ENCODE results near the gene SIRT5. TPM values are rescaled to one million over a fixed set of nuclear protein-coding genes. Genes with fewer than 3 reads are reported as not detected.
A peak's percentile ranks its signal among the peaks of the same experiment; 100 is the strongest.

SIRT5 gene
- total and polyA plus RNA-seq, 5 donors from 2014 or later, result 8.2 to 12.5 (median 10.1) TPM

DNA sequence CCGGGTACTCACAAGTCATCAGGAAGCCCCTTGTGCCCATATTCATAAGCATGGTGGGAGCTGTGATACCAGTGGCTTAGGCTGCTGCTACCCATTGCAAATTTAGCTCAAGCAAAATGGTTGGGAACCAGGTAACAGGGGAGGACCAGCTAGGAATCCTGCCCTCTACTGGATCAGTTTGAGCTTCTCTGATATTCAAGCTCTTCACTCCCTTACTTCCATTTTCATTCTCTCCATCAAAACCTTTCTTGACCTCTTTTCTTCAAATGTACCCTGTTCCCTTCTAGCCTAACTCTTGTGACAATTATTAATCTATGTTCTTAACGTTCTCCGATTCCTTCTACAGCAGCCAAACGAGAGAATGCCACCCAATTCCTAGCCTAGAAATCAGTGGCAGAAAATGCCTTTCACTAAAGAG is 50.5 kb downstream of the SIRT5 start:
- Histone ChIP-seq H3K4me1 (ENCODE audit: control insufficient read depth, insufficient read depth, low read length, poor library complexity, severe bottlenecking) (peaks cover 4% of the 10 kb centered on the region), H3K27ac (ENCODE audit: insufficient read depth, low read length, poor library complexity, severe bottlenecking) (peak overlapping the region; percentile 48), H3K4me3 (ENCODE audit: low read depth, low read length) (no peak overlapping the region), H3K9me3 (ENCODE audit: control insufficient read depth in 2 of 2, low read length in 2 of 2) (no peaks in the 10 kb centered on the region), H3K27me3 (ENCODE audit: control insufficient read depth, insufficient read depth, low read length) (no peaks in the 10 kb centered on the region), H3K36me3 (ENCODE audit: control insufficient read depth, insufficient read depth, low read length) (peaks cover 91% of the 10 kb centered on the region)
- no peaks in the 10 kb centered on the region for H3K9me3 Mint-ChIP-seq
- peak overlapping the region; percentile 59 to 92 (median 75) for H3K27ac Mint-ChIP-seq
- H3K4me3 Mint-ChIP-seq, result no peak overlapping the region
- DNase-seq, result peak in 2 of 3 donors; percentile 48 to 73
- peak; percentile 61 to 69 for ATAC-seq (ENCODE audit: low read depth in 2 of 2)
- H3K36me3 Mint-ChIP-seq, result peaks cover 51% of the 10 kb centered on the region
- no peaks in the 10 kb centered on the region for H3K27me3 Mint-ChIP-seq
- H3K4me1 Mint-ChIP-seq, result peaks cover 14 to 47% (median 30%) of the 10 kb centered on the region in 4 donors

GRCh38 chr6:13629459-13630116 is 55.2 kb downstream of the SIRT5 start:
- Mint-ChIP-seq H3K27ac (peak overlapping the region; percentile 42 to 97 (median 80)), H3K4me3 (peak overlapping the region in 1 of 4 donors; percentile 59), H3K4me1 (peaks cover 19 to 46% (median 32%) of the 10 kb centered on the region in 4 donors), H3K27me3 (no peaks in the 10 kb centered on the region), H3K36me3 (peaks cover 43% of the 10 kb centered on the region), H3K9me3 (no peaks in the 10 kb centered on the region)
- H3K27me3 ChIP-seq (ENCODE audit: control insufficient read depth, insufficient read depth, low read length), result no peaks in the 10 kb centered on the region
- no peak for DNase-seq
- H3K27ac ChIP-seq (ENCODE audit: insufficient read depth, low read length, poor library complexity, severe bottlenecking), result peak overlapping the region; percentile 25
- no peak overlapping the region for H3K4me3 ChIP-seq (ENCODE audit: low read depth, low read length)
- no peak for ATAC-seq (ENCODE audit: low read depth in 2 of 2)
- no peaks in the 10 kb centered on the region for H3K9me3 ChIP-seq (ENCODE audit: control insufficient read depth in 2 of 2, low read length in 2 of 2)
- peaks cover 4% of the 10 kb centered on the region for H3K4me1 ChIP-seq (ENCODE audit: control insufficient read depth, insufficient read depth, low read length, poor library complexity, severe bottlenecking)
- peaks cover 76% of the 10 kb centered on the region for H3K36me3 ChIP-seq (ENCODE audit: control insufficient read depth, insufficient read depth, low read length)

- Mint-ChIP-seq H3K4me1 (peaks cover 23 to 43% (median 30%) of the 10 kb centered on the region in 4 donors), H3K9me3 (no peaks in the 10 kb centered on the region), H3K4me3 (no peak overlapping the region), H3K36me3 (peaks cover 45% of the 10 kb centered on the region), H3K27me3 (no peaks in the 10 kb centered on the region), H3K27ac (peak overlapping the region in 2 of 3 donors; percentile 40 to 80)
- Histone ChIP-seq H3K4me3 (ENCODE audit: low read depth, low read length) (no peak overlapping the region), H3K27me3 (ENCODE audit: control insufficient read depth, insufficient read depth, low read length) (no peaks in the 10 kb centered on the region), H3K27ac (ENCODE audit: insufficient read depth, low read length, poor library complexity, severe bottlenecking) (no peak overlapping the region), H3K36me3 (ENCODE audit: control insufficient read depth, insufficient read depth, low read length) (peaks cover 69% of the 10 kb centered on the region), H3K9me3 (ENCODE audit: control insufficient read depth in 2 of 2, low read length in 2 of 2) (no peaks in the 10 kb centered on the region), H3K4me1 (ENCODE audit: control insufficient read depth, insufficient read depth, low read length, poor library complexity, severe bottlenecking) (no peaks in the 10 kb centered on the region)
- DNase-seq (no peak), ATAC-seq (ENCODE audit: low read depth in 2 of 2) (no peak)
These were observed 56.1 kb downstream of the SIRT5 start for GRCh38 chr6:13630499-13630898.

DNA sequence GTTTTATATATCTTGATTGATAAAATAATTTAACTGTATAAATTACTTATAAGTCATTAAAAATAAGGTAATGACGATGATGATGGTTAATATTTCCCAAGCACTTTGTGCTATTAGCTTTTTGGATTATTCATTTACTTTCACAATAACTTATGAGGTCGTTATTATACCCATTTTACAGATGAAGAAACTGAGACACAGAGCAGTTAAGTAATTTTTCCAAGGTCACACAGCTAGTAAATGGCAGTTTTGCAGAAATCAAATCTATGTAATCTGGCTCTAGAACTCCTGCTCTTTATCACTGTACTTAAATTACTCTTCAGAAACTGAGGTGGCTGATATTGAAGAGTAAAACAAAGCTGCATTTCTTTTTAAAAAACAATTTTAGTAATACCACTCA is 58.9 kb downstream of the SIRT5 start:
- no peak overlapping the region for H3K4me3 Mint-ChIP-seq

DNA sequence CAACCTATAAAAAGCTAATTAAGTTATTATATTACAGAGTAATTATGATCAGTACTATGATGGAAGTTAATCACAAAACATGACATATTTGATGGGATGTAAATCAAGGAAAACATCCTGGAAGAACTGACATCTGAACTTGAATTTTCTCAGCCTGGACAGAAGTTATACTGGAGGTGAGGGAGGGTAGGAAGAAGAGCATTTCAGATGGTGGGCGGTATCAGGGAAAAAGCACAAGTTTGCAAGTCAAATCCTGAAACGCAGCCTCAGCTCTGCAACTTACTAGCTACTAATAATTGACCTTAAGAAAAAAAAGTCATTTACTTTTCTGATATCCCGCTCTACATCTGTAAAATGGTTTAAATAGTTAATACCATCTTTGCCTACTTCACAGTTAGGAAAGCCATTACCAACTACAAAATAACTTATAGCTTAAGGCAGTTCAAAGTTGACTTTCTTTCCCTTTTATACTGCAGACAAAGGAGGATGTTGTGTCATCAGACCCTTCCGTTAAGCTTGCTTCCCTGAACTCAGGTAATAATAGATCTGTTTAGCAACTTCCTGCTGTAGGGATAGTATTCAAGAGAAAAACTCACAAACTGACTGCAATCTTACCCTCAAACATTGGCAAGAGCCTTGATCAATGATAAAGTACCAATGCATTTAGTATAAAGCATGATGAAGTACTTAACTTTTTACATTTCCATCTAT is 61.7 kb downstream of the SIRT5 start:
- Histone ChIP-seq H3K4me1 (ENCODE audit: control insufficient read depth, insufficient read depth, low read length, poor library complexity, severe bottlenecking) (peaks cover 13% of the 10 kb centered on the region), H3K4me3 (ENCODE audit: low read depth, low read length) (peak overlapping the region; percentile 52), H3K27me3 (ENCODE audit: control insufficient read depth, insufficient read depth, low read length) (no peaks in the 10 kb centered on the region), H3K27ac (ENCODE audit: insufficient read depth, low read length, poor library complexity, severe bottlenecking) (peak overlapping the region; percentile 38), H3K9me3 (ENCODE audit: control insufficient read depth in 2 of 2, low read length in 2 of 2) (no peaks in the 10 kb centered on the region), H3K36me3 (ENCODE audit: control insufficient read depth, insufficient read depth, low read length) (peaks cover 63% of the 10 kb centered on the region)
- Mint-ChIP-seq H3K4me3 (peak overlapping the region in 1 of 4 donors; percentile 47), H3K36me3 (peaks cover 52% of the 10 kb centered on the region), H3K27ac (peak overlapping the region; percentile 48 to 76 (median 71)), H3K9me3 (no peaks in the 10 kb centered on the region), H3K4me1 (peaks cover 47 to 59% (median 49%) of the 10 kb centered on the region in 4 donors), H3K27me3 (no peaks in the 10 kb centered on the region)
- peak in 1 of 3 donors; percentile 65 for DNase-seq
- peak; percentile 46 to 58 for ATAC-seq (ENCODE audit: low read depth in 2 of 2)

More for the DNA sequence above, 58.9 kb downstream of the SIRT5 start:
- H3K27me3 ChIP-seq (ENCODE audit: control insufficient read depth, insufficient read depth, low read length), result no peaks in the 10 kb centered on the region
- DNase-seq (no peak), ATAC-seq (ENCODE audit: low read depth in 2 of 2) (no peak)
- Mint-ChIP-seq H3K9me3 (no peaks in the 10 kb centered on the region), H3K36me3 (peaks cover 50% of the 10 kb centered on the region), H3K27me3 (no peaks in the 10 kb centered on the region), H3K27ac (peak overlapping the region in 1 of 3 donors; percentile 56), H3K4me1 (peaks cover 46 to 56% (median 53%) of the 10 kb centered on the region in 4 donors)
- no peaks in the 10 kb centered on the region for H3K9me3 ChIP-seq (ENCODE audit: control insufficient read depth in 2 of 2, low read length in 2 of 2)
- H3K4me1 ChIP-seq (ENCODE audit: control insufficient read depth, insufficient read depth, low read length, poor library complexity, severe bottlenecking), result peaks cover 13% of the 10 kb centered on the region
- H3K36me3 ChIP-seq (ENCODE audit: control insufficient read depth, insufficient read depth, low read length), result peaks cover 62% of the 10 kb centered on the region
- H3K4me3 ChIP-seq (ENCODE audit: low read depth, low read length), result no peak overlapping the region
- no peak overlapping the region for H3K27ac ChIP-seq (ENCODE audit: insufficient read depth, low read length, poor library complexity, severe bottlenecking)

DNA sequence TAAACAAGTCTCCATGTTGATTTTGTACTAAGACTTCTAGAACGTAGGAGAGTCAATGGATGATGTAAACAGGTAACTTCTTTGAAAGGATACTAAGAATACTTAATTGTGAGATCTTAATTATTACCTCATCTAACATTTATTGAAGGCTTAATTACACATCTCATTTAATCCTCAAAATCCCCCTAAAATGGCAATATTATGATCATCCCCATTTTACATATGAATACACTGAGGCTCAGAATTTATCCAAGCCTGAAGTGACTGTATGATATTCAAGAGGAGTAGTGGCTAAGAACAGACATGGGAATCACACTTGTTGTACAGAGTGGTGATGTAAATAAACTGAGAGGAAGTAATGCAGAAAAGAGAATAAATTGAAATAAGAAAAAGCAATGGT is 63.6 kb downstream of the SIRT5 start:
- Histone ChIP-seq H3K4me1 (ENCODE audit: control insufficient read depth, insufficient read depth, low read length, poor library complexity, severe bottlenecking) (peaks cover 19% of the 10 kb centered on the region), H3K36me3 (ENCODE audit: control insufficient read depth, insufficient read depth, low read length) (peaks cover 54% of the 10 kb centered on the region), H3K27me3 (ENCODE audit: control insufficient read depth, insufficient read depth, low read length) (no peaks in the 10 kb centered on the region), H3K27ac (ENCODE audit: insufficient read depth, low read length, poor library complexity, severe bottlenecking) (peak overlapping the region; percentile 3), H3K4me3 (ENCODE audit: low read depth, low read length) (no peak overlapping the region), H3K9me3 (ENCODE audit: control insufficient read depth in 2 of 2, low read length in 2 of 2) (no peaks in the 10 kb centered on the region)
- ATAC-seq (ENCODE audit: low read depth in 2 of 2), result no peak
- DNase-seq, result no peak
- Mint-ChIP-seq H3K36me3 (peaks cover 38% of the 10 kb centered on the region), H3K4me3 (peak overlapping the region in 1 of 4 donors; percentile 59), H3K27me3 (no peaks in the 10 kb centered on the region), H3K27ac (peak overlapping the region; percentile 50 to 92 (median 71)), H3K4me1 (peaks cover 47 to 57% (median 49%) of the 10 kb centered on the region in 4 donors), H3K9me3 (no peaks in the 10 kb centered on the region)

GRCh38 chr6:13638626-13639025 is 64.2 kb downstream of the SIRT5 start:
- no peaks in the 10 kb centered on the region for H3K27me3 ChIP-seq (ENCODE audit: control insufficient read depth, insufficient read depth, low read length)
- no peak for DNase-seq
- H3K4me3 ChIP-seq (ENCODE audit: low read depth, low read length), result no peak overlapping the region
- H3K4me1 ChIP-seq (ENCODE audit: control insufficient read depth, insufficient read depth, low read length, poor library complexity, severe bottlenecking), result peaks cover 19% of the 10 kb centered on the region
- no peak for ATAC-seq (ENCODE audit: low read depth in 2 of 2)
- Mint-ChIP-seq H3K4me1 (peaks cover 52 to 63% (median 55%) of the 10 kb centered on the region in 4 donors), H3K4me3 (peak overlapping the region in 1 of 4 donors; percentile 59), H3K27me3 (no peaks in the 10 kb centered on the region), H3K36me3 (peaks cover 44% of the 10 kb centered on the region), H3K9me3 (peaks cover 0 to 3% (median 0%) of the 10 kb centered on the region in 7 donors), H3K27ac (peak overlapping the region; percentile 71 to 92 (median 89))
- no peaks in the 10 kb centered on the region for H3K9me3 ChIP-seq (ENCODE audit: control insufficient read depth in 2 of 2, low read length in 2 of 2)
- H3K27ac ChIP-seq (ENCODE audit: insufficient read depth, low read length, poor library complexity, severe bottlenecking), result no peak overlapping the region
- H3K36me3 ChIP-seq (ENCODE audit: control insufficient read depth, insufficient read depth, low read length), result peaks cover 56% of the 10 kb centered on the region
